Mesothelial cell of epicardium (in vitro differentiated cells): ENCODE results near the gene ABCA9. TPM values are rescaled to one million over a fixed set of nuclear protein-coding genes. Genes with fewer than 3 reads are reported as not detected.

Experiments
- DNase-seq, 2 experiments: peaks; one replicate each; pipeline ENCODE4 v3.0.0; 2021; ENCODE audit warnings: low spot score in 2 of 2; ENCODE audit not compliant: unreplicated experiment in 2 of 2
- H3K27ac Mint-ChIP-seq: 2 replicates; pipeline ENCODE4 v1.8.0; 2021; ENCODE audit warnings: mixed read lengths
- H3K27me3 Mint-ChIP-seq: 2 replicates; pipeline ENCODE4 v1.8.0; 2021; ENCODE audit warnings: low read depth, mixed read lengths
- H3K36me3 Mint-ChIP-seq: 2 replicates; pipeline ENCODE4 v1.8.0; 2021; ENCODE audit warnings: mixed read lengths
- H3K4me1 Mint-ChIP-seq: 2 replicates; pipeline ENCODE4 v1.8.0; 2021; ENCODE audit warnings: mixed read lengths
- H3K4me3 Mint-ChIP-seq: 2 replicates; pipeline ENCODE4 v1.8.0; 2021; ENCODE audit warnings: mild to moderate bottlenecking, moderate library complexity, mixed read lengths
- H3K9me3 Mint-ChIP-seq: 2 replicates; pipeline ENCODE4 v1.8.0; 2021; ENCODE audit warnings: mixed read lengths
- total RNA-seq: library from RNA; stranded (reverse); gene quantifications from 3 replicates; pipeline ENCODE4 v1.2.1, GENCODE V29; 2021
- TF ChIP-seq, protein P1 (sequence below): fragments of 200-600 bp; sonication (generic); IDR thresholded peaks from one replicate; pipeline ENCODE4 v1.5.0; 2021; ENCODE audit warnings: antibody characterized with exemption; ENCODE audit not compliant: unreplicated experiment

The ABCA9 gene
- total RNA-seq, 1 donor from 2014 or later: 1.5 TPM

- Mint-ChIP-seq H3K4me1 (no peaks in the 10 kb centered on the region), H3K4me3 (no peak overlapping the region), H3K27ac (no peak overlapping the region), H3K27me3 (peaks cover 28% of the 10 kb centered on the region), H3K9me3 (no peaks in the 10 kb centered on the region), H3K36me3 (no peaks in the 10 kb centered on the region)
- TF ChIP-seq, protein P1, sequence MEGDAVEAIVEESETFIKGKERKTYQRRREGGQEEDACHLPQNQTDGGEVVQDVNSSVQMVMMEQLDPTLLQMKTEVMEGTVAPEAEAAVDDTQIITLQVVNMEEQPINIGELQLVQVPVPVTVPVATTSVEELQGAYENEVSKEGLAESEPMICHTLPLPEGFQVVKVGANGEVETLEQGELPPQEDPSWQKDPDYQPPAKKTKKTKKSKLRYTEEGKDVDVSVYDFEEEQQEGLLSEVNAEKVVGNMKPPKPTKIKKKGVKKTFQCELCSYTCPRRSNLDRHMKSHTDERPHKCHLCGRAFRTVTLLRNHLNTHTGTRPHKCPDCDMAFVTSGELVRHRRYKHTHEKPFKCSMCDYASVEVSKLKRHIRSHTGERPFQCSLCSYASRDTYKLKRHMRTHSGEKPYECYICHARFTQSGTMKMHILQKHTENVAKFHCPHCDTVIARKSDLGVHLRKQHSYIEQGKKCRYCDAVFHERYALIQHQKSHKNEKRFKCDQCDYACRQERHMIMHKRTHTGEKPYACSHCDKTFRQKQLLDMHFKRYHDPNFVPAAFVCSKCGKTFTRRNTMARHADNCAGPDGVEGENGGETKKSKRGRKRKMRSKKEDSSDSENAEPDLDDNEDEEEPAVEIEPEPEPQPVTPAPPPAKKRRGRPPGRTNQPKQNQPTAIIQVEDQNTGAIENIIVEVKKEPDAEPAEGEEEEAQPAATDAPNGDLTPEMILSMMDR: no peak
- DNase-seq: no peak
These were observed 118.3 kb downstream of the ABCA9 start for GRCh38 chr17:68942389-68942788.

GRCh38 chr17:68941761-68942160 is 119.0 kb downstream of the ABCA9 start:
- H3K4me1 Mint-ChIP-seq: no peaks in the 10 kb centered on the region
- TF ChIP-seq, protein P1: no peak

DNA sequence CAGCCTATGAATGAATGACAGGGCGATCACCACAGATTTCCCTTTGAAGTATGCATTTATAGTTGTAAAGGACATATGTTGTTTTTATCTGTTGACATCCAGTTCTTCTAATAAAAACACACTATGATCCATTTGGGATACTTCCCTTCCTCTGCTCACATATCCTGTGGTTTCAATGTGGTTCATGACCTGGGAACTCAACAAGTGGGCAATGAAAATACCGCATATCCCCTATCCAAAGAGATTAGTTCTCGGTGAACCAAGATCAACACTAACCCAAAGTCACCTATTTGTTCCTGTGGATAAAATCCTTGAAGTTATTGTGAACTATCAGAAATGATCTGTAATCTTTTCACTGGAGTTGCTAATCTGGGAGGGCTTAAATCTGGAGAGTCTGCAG is 121.5 kb downstream of the ABCA9 start:
- no peak for DNase-seq
- Mint-ChIP-seq H3K36me3 (no peaks in the 10 kb centered on the region), H3K27me3 (peaks cover 37% of the 10 kb centered on the region), H3K27ac (no peak overlapping the region), H3K4me3 (no peak overlapping the region), H3K4me1 (no peaks in the 10 kb centered on the region), H3K9me3 (peaks cover 8% of the 10 kb centered on the region)
- TF ChIP-seq, protein P1: no peak

More at GRCh38 chr17:68941761-68942160, 119.0 kb downstream of the ABCA9 start:
- Mint-ChIP-seq H3K27ac (no peak overlapping the region), H3K9me3 (no peaks in the 10 kb centered on the region), H3K4me3 (no peak overlapping the region), H3K36me3 (no peaks in the 10 kb centered on the region), H3K27me3 (peaks cover 31% of the 10 kb centered on the region)
- no peak for DNase-seq

DNA sequence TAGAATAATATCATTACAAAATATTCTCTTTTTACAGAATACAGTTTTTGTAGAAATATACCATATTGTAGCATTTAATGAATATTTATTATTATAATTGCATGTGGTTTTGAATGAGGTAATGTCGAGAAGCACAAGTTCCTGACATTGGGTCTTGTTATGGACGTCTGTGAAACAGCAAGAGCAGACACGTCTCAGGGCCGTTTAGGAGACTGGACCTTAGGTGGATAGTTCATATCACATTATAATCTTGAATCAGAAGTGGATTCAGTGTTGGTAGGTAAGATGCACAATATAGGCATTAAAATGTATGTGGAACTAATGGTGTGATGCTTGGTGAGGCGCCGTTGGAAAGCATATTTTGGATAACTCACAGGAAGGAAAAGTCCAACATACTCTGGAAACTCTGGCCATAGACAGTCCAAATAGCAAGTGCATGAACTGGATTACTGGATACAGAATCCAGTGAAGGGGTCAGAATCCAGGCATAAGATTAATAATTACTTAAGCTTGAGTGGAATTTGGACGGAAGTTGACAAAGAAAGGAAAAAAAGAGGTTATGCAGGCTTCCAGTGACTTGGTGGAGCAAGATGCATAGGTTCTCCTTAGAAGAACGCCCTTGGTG is 122.7 kb downstream of the ABCA9 start:
- Mint-ChIP-seq H3K4me1 (no peaks in the 10 kb centered on the region), H3K27me3 (peaks cover 39% of the 10 kb centered on the region), H3K9me3 (peaks cover 8% of the 10 kb centered on the region), H3K27ac (no peak overlapping the region), H3K36me3 (no peaks in the 10 kb centered on the region), H3K4me3 (no peak overlapping the region)
- DNase-seq: no peak
- TF ChIP-seq, protein P1: no peak

GRCh38 chr17:68927516-68927915 is 133.2 kb downstream of the ABCA9 start:
- TF ChIP-seq, protein P1: no peak
- no peak overlapping the region for H3K4me3 Mint-ChIP-seq
- H3K36me3 Mint-ChIP-seq: no peaks in the 10 kb centered on the region

More at GRCh38 chr17:68927516-68927915, 133.2 kb downstream of the ABCA9 start:
- H3K9me3 Mint-ChIP-seq: no peaks in the 10 kb centered on the region
- no peak for DNase-seq
- H3K27ac Mint-ChIP-seq: no peak overlapping the region
- peaks cover 17% of the 10 kb centered on the region for H3K27me3 Mint-ChIP-seq
- H3K4me1 Mint-ChIP-seq: no peaks in the 10 kb centered on the region
